ENCODE measurements around the gene GPC6.
"Not testable (repeated sequence)": the region's sequence is repeated elsewhere in the genome, so short reads cannot be mapped to it uniquely, and the experiment has no call there.

The GPC6 gene

GRCh38 chr13:93226623-93227279 is at the start of gene GPC6:
Gene GPC6 (plus strand): TSS chr13:93226807.
- DNase-seq, result no peak

- DNase-seq, result no peak
Observed at GRCh38 chr13:93180356-93180969, 46.1 kb upstream of the GPC6 start.

GRCh38 chr13:93182406-93182805 is 44.2 kb upstream of the GPC6 start:
- no peak for DNase-seq

- DNase-seq, result no peak
Observed at GRCh38 chr13:93183302-93183701, 43.3 kb upstream of the GPC6 start.

- DNase-seq, result no peak
Observed at GRCh38 chr13:93190006-93190405, 36.6 kb upstream of the GPC6 start.

GRCh38 chr13:93193682-93194081 is 32.9 kb upstream of the GPC6 start:
- DNase-seq, result no peak

GRCh38 chr13:93199856-93200255 is 26.8 kb upstream of the GPC6 start:
- DNase-seq, result no peak

GRCh38 chr13:93200626-93201025 is 26.0 kb upstream of the GPC6 start:
- no peak for DNase-seq

- no peak for DNase-seq
Observed at GRCh38 chr13:93201992-93202558, 24.5 kb upstream of the GPC6 start.

GRCh38 chr13:93206778-93207392 is 19.7 kb upstream of the GPC6 start:
- DNase-seq, result not testable (repeated sequence)

- no peak for DNase-seq
Observed at GRCh38 chr13:93216122-93216521, 10.5 kb upstream of the GPC6 start.

GRCh38 chr13:93217721-93218261 is 8.8 kb upstream of the GPC6 start:
- DNase-seq, result no peak

- DNase-seq, result no peak
Observed at GRCh38 chr13:93218583-93218982, 8.0 kb upstream of the GPC6 start.

GRCh38 chr13:93220073-93220472 is 6.5 kb upstream of the GPC6 start:
- no peak for DNase-seq

GRCh38 chr13:93222976-93223375 is 3.6 kb upstream of the GPC6 start:
- no peak for DNase-seq

GRCh38 chr13:93224535-93224934 is 2.1 kb upstream of the GPC6 start:
- DNase-seq, result no peak

GRCh38 chr13:93225610-93226009 is 997 bp upstream of the GPC6 start:
- DNase-seq, result no peak

GRCh38 chr13:93226065-93226622 is 463 bp upstream of the GPC6 start:
- DNase-seq, result no peak

GRCh38 chr13:93227280-93227877 is 772 bp downstream of the GPC6 start:
- no peak for DNase-seq

GRCh38 chr13:93227878-93228642 is 1.5 kb downstream of the GPC6 start:
- DNase-seq, result no peak

GRCh38 chr13:93228643-93228937 is 2.0 kb downstream of the GPC6 start:
- DNase-seq, result no peak

GRCh38 chr13:93230261-93230855 is 3.8 kb downstream of the GPC6 start:
- DNase-seq, result no peak

All from stimulated activated CD4-positive, alpha-beta T cell treated with anti-CD3 and anti-CD28 coated beads, Interleukin-15, amount 100 ng/mL, for 24 hours (primary cell).